Mucosa of descending colon (tissue), 3 donors: Measurements from ENCODE around the gene ACY1. TPM values are rescaled to one million over a fixed set of nuclear protein-coding genes. Genes with fewer than 3 reads are reported as not detected.

Experiments used
- ATAC-seq: fragments of 200-7000 bp; cut with Tn5 transposase; one replicate; pipeline ENCODE4 v1.9.1; 2020; ENCODE audit warnings: mild to moderate bottlenecking, moderate library complexity
- DNase-seq, 3 donors: peaks; one replicate each; pipeline ENCODE4 v3.0.0-alpha.2; 2020
- H3K36me3 ChIP-seq: fragments of 200-600 bp; one replicate; pipeline ENCODE4 v1.8.0; 2021; ENCODE audit warnings: low read depth, mild to moderate bottlenecking
- H3K4me1 ChIP-seq: fragments of 200-600 bp; one replicate; pipeline ENCODE4 v1.8.0; 2021; ENCODE audit warnings: low read depth, mild to moderate bottlenecking
- H3K4me3 ChIP-seq: fragments of 200-600 bp; one replicate; pipeline ENCODE4 v1.8.0; 2021; ENCODE audit warnings: mild to moderate bottlenecking
- H3K9me3 ChIP-seq: fragments of 200-600 bp; one replicate; pipeline ENCODE4 v1.8.0; 2021; ENCODE audit warnings: mild to moderate bottlenecking
- CTCF ChIP-seq: fragments of 200-600 bp; IDR thresholded peaks from one replicate; pipeline ENCODE4 v1.8.0; 2022; ENCODE audit warnings: antibody characterized with exemption, mild to moderate bottlenecking
- intact Hi-C, 2 donors: fragments of 100-400 bp; cut with DNase I in 1 of 2; cut with micrococcal nuclease in 1 of 2; formaldehyde crosslinking; loops; one replicate each; pipeline versions ENCODE4 v1.11.0 to v1.11.1; 2022; cut with DNase I, micrococcal nuclease
- total RNA-seq, 3 donors: library from RNA; stranded (reverse); fragmentation: NEBNext Ultra II Directional in 2 of 3; extraction: Animal tissue kit (Norgen Biotek cat#: 25700) in 2 of 3; gene quantifications; one replicate each; pipeline versions ENCODE4 v1.2.1 to v1.2.4, GENCODE V29; 2021 to 2023
- donor health status: DM: no; HTN: no; CAD: no; lungs with moderate emphysema.
- donor health status: DM: no; HTN: no; CAD: no.
- donor health status: DM: no; HTN: yes; CAD: no.

Gene ACY1
- total RNA-seq, 3 donors from 2014 or later, result 79.9 to 180 (median 133) TPM

GRCh38 chr3:51945031-51945840 is 38.1 kb upstream of the ACY1 start:
- Histone ChIP-seq H3K36me3 (peaks cover 5% of the 10 kb centered on the region), H3K4me1 (peaks cover 18% of the 10 kb centered on the region), H3K9me3 (no peaks in the 10 kb centered on the region), H3K4me3 (no peak overlapping the region)
- intact Hi-C loops, result no loop called here
- DNase-seq (no peak), ATAC-seq (no peak)
- TF ChIP-seq CTCF, result no peak

- H3K4me1 ChIP-seq, result peaks cover 12% of the 10 kb centered on the region
- TF ChIP-seq CTCF, result no peak
- DNase-seq (no peak), ATAC-seq (no peak)
- no peaks in the 10 kb centered on the region for H3K9me3 ChIP-seq
- no peak overlapping the region for H3K4me3 ChIP-seq
- intact Hi-C loops, result no loop called here
- peaks cover 5% of the 10 kb centered on the region for H3K36me3 ChIP-seq
Observed at GRCh38 chr3:51945926-51946705, 37.2 kb upstream of the ACY1 start.

- H3K9me3 ChIP-seq, result no peaks in the 10 kb centered on the region
- intact Hi-C loops, result no loop called here
- no peak for TF ChIP-seq CTCF
- peaks cover 4% of the 10 kb centered on the region for H3K36me3 ChIP-seq
- no peak for DNase-seq
- no peak for ATAC-seq
- H3K4me1 ChIP-seq, result peaks cover 10% of the 10 kb centered on the region
- no peak overlapping the region for H3K4me3 ChIP-seq
Observed at GRCh38 chr3:51946796-51947195, 36.5 kb upstream of the ACY1 start.

- ATAC-seq (no peak), DNase-seq (peak in 1 of 3 donors; percentile 14)
- intact Hi-C loops, result no loop called here
- no peaks in the 10 kb centered on the region for H3K36me3 ChIP-seq
- H3K4me3 ChIP-seq, result no peak overlapping the region
- TF ChIP-seq CTCF, result no peak
- no peaks in the 10 kb centered on the region for H3K9me3 ChIP-seq
- peaks cover 10% of the 10 kb centered on the region for H3K4me1 ChIP-seq
Observed at GRCh38 chr3:51947215-51947900, 36.0 kb upstream of the ACY1 start.

- no peak for TF ChIP-seq CTCF
- intact Hi-C loops, result no loop called here
- no peaks in the 10 kb centered on the region for H3K36me3 ChIP-seq
- H3K4me3 ChIP-seq, result no peak overlapping the region
- no peak for ATAC-seq
- DNase-seq, result peak in 1 of 3 donors; percentile 1
- H3K4me1 ChIP-seq, result peaks cover 3% of the 10 kb centered on the region
- no peaks in the 10 kb centered on the region for H3K9me3 ChIP-seq
Observed at GRCh38 chr3:51948016-51948580, 35.2 kb upstream of the ACY1 start.
